Right lobe of liver (tissue), 6 donors: ENCODE results near the gene CREM. TPM values are rescaled to one million over a fixed set of nuclear protein-coding genes. Genes with fewer than 3 reads are reported as not detected.
A peak's percentile ranks its signal among the peaks of the same experiment; 100 is the strongest.

Experiments
- ATAC-seq, 4 donors: fragments of 200-7000 bp; cut with Tn5 transposase; one replicate each; pipeline ENCODE4 v1.9.1; 2020; ENCODE audit warnings: mild to moderate bottlenecking in 4 of 4, moderate library complexity in 4 of 4
- DNase-seq, 3 donors: peaks; one replicate each; pipeline ENCODE4 v3.0.0-alpha.2; 2020
- H3K27ac ChIP-seq, 3 donors: fragments of 200-600 bp; one replicate each; pipeline ENCODE4 v1.8.0; 2022
- H3K27me3 ChIP-seq, 2 donors: fragments of 200-600 bp; one replicate each; pipeline ENCODE4 v1.8.0; 2022
- H3K36me3 ChIP-seq, 4 donors: fragments of 200-600 bp; sonication (generic) in 1 of 4; one replicate each; pipeline versions ENCODE4 v1.5.1 to v1.8.0; 2017 to 2022; ENCODE audit warnings: control low read depth in 1 of 4
- H3K4me1 ChIP-seq, 4 donors: fragments of 200-600 bp; sonication (generic) in 1 of 4; one replicate each; pipeline versions ENCODE4 v1.5.1 to v1.8.0; 2017 to 2022; ENCODE audit warnings: control low read depth in 1 of 4
- H3K4me3 ChIP-seq, 3 donors: fragments of 200-600 bp; one replicate each; pipeline ENCODE4 v1.8.0; 2022
- H3K9me3 ChIP-seq, 4 donors: fragments of 200-600 bp; sonication (generic) in 1 of 4; one replicate each; pipeline versions ENCODE4 v1.5.1 to v1.8.0; 2017 to 2022; ENCODE audit warnings: control low read depth in 1 of 4
- POLR2A ChIP-seq: fragments of 450-650 bp; IDR thresholded peaks from one replicate; pipeline ENCODE4 v1.6.1; 2017; ENCODE audit warnings: antibody characterized with exemption, mild to moderate bottlenecking
- WGBS: methylation state at CpG from one replicate; pipeline ENCODE4 v1.1.6; 2018; ENCODE audit warnings: low coverage, low lambda C conversion rate; ENCODE audit not compliant: insufficient coverage; ENCODE audit errors: missing lambda C conversion rate; 5-methylcytosine and 5-hydroxymethylcytosine counted together
- intact Hi-C, 2 donors: fragments of 100-400 bp; cut with DNase I; formaldehyde crosslinking; loops; one replicate each; pipeline versions ENCODE4 v1.11.2 to v1.14.1; 2022
- total RNA-seq, 6 experiments: library from RNA; depleted of rRNA in 2 of 6; stranded (reverse); fragments of >200 nt in 2 of 6; fragmentation: NEBNext Ultra II Directional in 3 of 6; extraction: Animal tissue kit (Norgen Biotek cat#: 25700) in 3 of 6; gene quantifications; one replicate each; pipeline versions ENCODE4 v1.1.0 to v1.2.4, GENCODE V29; 2016 to 2023
- TF ChIP-seq, protein P1 (sequence below), 4 donors: fragments of 200-600 bp in 3 of 4; fragments of 450-650 bp in 1 of 4; IDR thresholded peaks; one replicate each; pipeline versions ENCODE4 v1.5.1 to v1.8.0; 2016 to 2022; ENCODE audit warnings: antibody characterized with exemption in 4 of 4, mild to moderate bottlenecking in 2 of 4
- donor health status: DM: no; HTN: yes; CAD: no.
- donor health status: DM: no; HTN: no; CAD: no.
- donor health status: DM: no; HTN: no; CAD: no.
- donor health status: DM: no; HTN: yes; CAD: no.
- donor health status: DM: no; HTN: yes; CAD: no.

The CREM gene
- total RNA-seq, 6 experiments from 2014 or later: 16.3 to 34.1 (median 22.9) TPM

DNA sequence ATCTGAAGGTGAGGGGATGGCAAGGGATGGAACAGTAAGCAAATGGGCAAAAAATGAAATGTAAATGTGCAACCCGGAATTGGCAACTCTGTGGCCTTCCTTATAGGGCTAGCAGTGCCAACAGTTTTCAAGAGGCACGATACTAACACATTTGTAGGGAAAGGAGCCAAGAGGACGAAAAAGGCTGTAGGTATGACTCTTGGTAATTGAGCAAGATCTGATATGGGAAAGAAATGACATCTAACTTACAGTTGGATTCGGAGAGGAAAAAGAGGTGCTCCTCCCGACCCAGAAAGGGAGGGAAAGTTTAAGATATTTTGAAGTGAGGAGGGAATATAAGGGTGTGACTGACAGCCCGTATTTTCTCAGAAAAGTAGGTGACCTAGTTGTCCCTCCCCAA lies 2.1 kb upstream of the CREM start:
- H3K4me1 ChIP-seq: peaks cover 0 to 22% (median 0%) of the 10 kb centered on the region in 4 donors
- H3K4me3 ChIP-seq: no peak overlapping the region
- no peak overlapping the region for H3K27ac ChIP-seq
- no peaks in the 10 kb centered on the region for H3K9me3 ChIP-seq
- H3K27me3 ChIP-seq: no peaks in the 10 kb centered on the region
- ATAC-seq (no peak), DNase-seq (no peak)
- TF ChIP-seq POLR2A: no peak
- TF ChIP-seq, protein P1, sequence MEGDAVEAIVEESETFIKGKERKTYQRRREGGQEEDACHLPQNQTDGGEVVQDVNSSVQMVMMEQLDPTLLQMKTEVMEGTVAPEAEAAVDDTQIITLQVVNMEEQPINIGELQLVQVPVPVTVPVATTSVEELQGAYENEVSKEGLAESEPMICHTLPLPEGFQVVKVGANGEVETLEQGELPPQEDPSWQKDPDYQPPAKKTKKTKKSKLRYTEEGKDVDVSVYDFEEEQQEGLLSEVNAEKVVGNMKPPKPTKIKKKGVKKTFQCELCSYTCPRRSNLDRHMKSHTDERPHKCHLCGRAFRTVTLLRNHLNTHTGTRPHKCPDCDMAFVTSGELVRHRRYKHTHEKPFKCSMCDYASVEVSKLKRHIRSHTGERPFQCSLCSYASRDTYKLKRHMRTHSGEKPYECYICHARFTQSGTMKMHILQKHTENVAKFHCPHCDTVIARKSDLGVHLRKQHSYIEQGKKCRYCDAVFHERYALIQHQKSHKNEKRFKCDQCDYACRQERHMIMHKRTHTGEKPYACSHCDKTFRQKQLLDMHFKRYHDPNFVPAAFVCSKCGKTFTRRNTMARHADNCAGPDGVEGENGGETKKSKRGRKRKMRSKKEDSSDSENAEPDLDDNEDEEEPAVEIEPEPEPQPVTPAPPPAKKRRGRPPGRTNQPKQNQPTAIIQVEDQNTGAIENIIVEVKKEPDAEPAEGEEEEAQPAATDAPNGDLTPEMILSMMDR (IDR thresholded peaks at IDR 0.05): no peak
- H3K36me3 ChIP-seq: no peaks in the 10 kb centered on the region
- intact Hi-C loops: loop anchor here in 1 of 2 donors (10.0 kb wide), 1 partner anchor 90 kb away; no protein-coding TSS in a partner anchor
- 35% methylated on average over 6 of the region's 6 CpGs for WGBS

DNA sequence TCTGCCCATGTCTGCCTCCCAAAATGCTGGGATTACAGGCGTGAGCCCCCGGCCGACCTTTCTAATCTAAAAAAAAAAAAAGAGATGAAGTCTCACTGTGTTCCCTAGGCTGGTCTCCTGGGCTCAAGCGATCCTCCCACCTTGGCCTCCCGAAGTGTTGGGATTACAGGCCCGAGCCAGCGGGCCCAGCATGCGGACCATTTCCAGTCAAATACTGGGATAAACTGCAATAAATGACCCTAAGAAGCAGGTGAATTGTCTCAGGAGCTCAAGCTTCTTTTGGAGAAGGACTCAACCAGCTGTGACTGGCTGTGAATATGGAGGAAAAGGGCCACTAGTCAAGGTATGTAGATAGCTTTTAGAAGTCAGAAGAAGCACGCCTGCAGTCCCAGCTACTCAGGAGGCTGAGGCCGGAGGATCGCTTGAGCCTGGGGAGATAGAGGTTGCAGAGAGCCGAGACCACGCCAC lies 550 bp upstream of the CREM start:
- Histone ChIP-seq H3K4me1 (peaks cover 0 to 31% (median 0%) of the 10 kb centered on the region in 4 donors), H3K36me3 (no peaks in the 10 kb centered on the region), H3K4me3 (peak overlapping the region; percentile 28 to 67 (median 66)), H3K27ac (peak overlapping the region; percentile 82 to 99 (median 98)), H3K9me3 (no peaks in the 10 kb centered on the region), H3K27me3 (no peaks in the 10 kb centered on the region)
- intact Hi-C loops: loop anchor here in 1 of 2 donors (10.0 kb wide), 1 partner anchor 89 kb away; no protein-coding TSS in a partner anchor
- no peak for TF ChIP-seq POLR2A
- TF ChIP-seq, protein P1 (IDR thresholded peaks at IDR 0.05): no peak
- WGBS: 62% methylated on average over 12 of the region's 13 CpGs
- ATAC-seq (no peak), DNase-seq (peak in 1 of 3 donors; percentile 24)

DNA sequence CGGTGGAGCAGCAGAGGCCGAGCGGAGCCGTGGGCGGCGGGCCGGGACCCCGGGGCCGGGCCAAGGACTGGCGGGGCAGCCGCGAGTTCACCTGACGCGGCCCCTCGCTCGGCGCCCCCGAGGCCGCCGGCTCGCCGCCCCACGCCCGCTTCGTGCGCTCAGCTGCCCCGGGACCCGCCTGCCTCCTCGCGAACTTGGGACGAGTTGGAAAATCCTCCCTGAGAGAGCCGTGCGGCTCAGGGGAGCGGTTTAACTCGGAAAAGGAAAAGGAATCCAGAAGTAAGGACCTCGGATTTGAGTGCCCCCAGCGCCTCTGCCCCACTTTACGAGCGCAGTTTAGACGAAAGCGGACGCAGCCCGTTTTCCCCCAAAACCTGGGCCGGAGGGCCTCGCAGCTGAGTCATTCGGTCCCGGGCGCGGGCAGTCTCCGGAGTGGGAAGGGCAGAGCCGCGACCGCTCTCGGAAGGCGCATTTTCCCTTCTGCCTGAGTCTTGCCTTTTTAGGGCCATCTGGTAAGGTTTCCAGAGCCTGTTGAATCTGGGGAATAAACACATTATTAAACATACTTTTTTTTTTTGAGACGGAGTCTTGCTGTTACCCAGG lies 744 bp downstream of the CREM start:
- intact Hi-C loops: loop anchor here in 1 of 2 donors (10.0 kb wide), 1 partner anchor 87 kb away; no protein-coding TSS in a partner anchor
- Histone ChIP-seq H3K4me3 (peak overlapping the region; percentile 59 to 67 (median 66)), H3K36me3 (no peaks in the 10 kb centered on the region), H3K27ac (peak overlapping the region; percentile 98 to 100 (median 99)), H3K9me3 (no peaks in the 10 kb centered on the region), H3K27me3 (no peaks in the 10 kb centered on the region), H3K4me1 (peaks cover 0 to 31% (median 0%) of the 10 kb centered on the region in 4 donors)
- ATAC-seq (peak in 3 of 4 donors; percentile 6 to 18 (median 12)), DNase-seq (peak; percentile 66 to 75 (median 69))
- WGBS: 0% methylated on average over 9 of the region's 56 CpGs
- TF ChIP-seq, protein P1 (IDR thresholded peaks at IDR 0.05): peak in 1 of 4 donors; percentile 8
- no peak for TF ChIP-seq POLR2A

DNA sequence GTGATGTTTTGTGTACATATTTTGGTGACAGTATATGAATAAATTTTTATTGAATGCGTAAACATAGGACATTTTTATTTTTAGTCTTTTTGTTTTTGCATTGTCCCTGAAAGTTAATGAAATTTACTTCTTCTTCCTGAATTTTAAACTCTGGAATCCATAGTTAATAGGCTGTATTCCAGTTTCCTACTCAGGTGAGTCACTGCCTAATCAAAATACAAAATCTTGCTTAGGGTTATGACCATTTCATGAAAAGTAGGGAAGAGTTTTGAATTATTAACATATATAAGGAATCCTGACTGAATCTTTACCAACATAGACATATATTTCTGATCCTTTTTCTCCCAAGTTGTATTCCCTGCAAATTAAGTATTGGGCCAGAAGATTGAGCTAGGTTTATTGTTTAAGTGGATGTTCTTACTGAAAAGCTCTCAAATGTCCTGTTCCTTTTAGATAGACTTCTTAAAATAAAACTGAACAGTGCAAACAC lies 2.6 kb downstream of the CREM start:
- Histone ChIP-seq H3K27me3 (no peaks in the 10 kb centered on the region), H3K4me3 (no peak overlapping the region), H3K27ac (no peak overlapping the region), H3K36me3 (no peaks in the 10 kb centered on the region), H3K4me1 (peaks cover 0 to 28% (median 0%) of the 10 kb centered on the region in 4 donors), H3K9me3 (no peaks in the 10 kb centered on the region)
- intact Hi-C loops: loop anchor here in 1 of 2 donors (10.0 kb wide), 1 partner anchor 86 kb away; no protein-coding TSS in a partner anchor
- 100% methylated on average over 1 of the region's 1 CpG for WGBS
- TF ChIP-seq, protein P1 (IDR thresholded peaks at IDR 0.05): no peak
- no peak for TF ChIP-seq POLR2A
- ATAC-seq (no peak), DNase-seq (no peak)
